GM18520 (cell line): ENCODE data around the gene USP47.
"Not testable (repeated sequence)": the region's sequence is repeated elsewhere in the genome, so short reads cannot be mapped to it uniquely, and the experiment has no call there.

Source experiments
- ATAC-seq: cut with Tn5 transposase; IDR thresholded peaks from one replicate; pipeline ENCODE4 v1.9.1; 2021; ENCODE audit not compliant: unreplicated experiment

The USP47 gene

DNA sequence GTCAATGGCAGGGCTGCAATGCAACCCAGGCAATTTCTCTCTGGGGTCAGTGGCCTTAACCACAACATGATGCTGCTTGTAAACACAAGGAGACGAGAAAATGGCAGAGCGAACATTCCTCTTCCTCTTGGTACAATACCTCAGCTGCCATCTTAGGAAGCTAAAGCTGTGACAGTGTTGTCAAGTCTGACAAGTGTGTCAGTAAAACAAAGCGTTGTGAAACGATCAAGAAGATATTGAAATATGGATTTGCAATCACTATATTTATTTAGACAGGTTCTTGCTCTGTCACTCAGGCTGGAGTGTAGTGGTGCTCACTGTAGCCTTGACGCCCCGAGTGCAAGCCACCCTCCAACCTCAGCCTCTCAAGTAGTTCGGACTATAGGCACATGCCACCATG lies 14.5 kb upstream of the USP47 start:
- no peak for ATAC-seq

GRCh38 chr11:11831406-11831805 lies 10.4 kb upstream of the USP47 start:
- not testable (repeated sequence) for ATAC-seq

- ATAC-seq = no peak
Observed at GRCh38 chr11:11836676-11837231, 5.0 kb upstream of the USP47 start.

GRCh38 chr11:11839718-11840117 lies 2.1 kb upstream of the USP47 start:
- no peak for ATAC-seq

DNA sequence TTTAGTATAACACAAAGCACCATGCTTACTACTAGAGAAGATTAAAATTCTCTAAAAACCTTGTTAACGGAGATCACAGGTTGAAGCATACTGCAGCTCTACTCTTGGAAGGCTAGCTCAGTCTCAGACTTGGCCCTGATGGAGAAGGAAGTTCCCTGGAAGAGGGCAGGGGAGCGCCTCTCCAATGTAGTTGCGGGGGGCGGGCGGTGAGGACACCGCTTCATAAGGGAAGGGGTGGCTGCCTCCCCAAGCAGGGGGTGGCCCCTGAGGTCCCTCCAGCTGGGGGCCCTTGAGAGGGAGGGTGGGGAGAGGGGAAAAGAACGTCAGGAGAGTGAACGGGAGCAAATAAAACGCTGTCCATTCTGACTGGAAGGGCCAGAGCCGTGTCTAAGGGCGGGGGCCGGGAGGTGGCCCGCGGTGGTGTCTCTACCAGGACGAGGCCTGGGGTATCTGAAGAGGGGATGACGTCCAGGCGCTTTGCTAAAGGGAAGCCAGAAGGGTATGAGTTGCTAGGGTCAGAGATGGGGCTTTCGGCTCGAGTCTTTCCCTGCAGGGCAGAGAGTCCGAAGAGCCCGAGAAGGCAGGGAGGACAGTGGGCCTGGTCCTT lies 553 bp upstream of the USP47 start:
- ATAC-seq = peak; percentile 18

DNA sequence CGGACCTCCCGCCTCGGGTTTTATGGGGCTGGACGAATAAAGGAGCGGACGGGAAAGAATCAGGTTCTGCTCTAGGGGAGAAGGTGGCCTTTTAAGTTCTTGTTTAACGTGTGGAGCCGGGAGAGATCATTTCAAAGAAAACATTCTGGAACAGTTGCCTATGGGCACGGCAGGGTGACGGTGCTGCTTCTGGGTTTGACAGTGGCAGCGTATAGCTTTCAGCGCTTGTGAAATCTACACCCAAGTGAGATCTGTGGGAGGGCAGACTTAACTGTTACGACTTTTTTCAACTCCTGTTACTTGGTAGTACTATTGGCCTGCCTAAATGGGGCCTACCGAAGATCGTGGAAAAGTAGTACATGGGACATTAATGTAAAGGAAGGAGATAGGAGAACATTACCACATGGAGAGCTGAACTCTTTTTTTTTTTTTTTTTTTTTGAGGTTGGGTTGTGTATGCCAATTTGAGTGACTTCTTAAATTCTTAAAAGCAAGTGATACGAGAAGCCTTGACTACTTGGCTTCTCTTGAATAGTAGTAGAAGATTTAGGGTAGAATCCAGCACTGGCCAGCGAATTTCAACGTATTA lies 743 bp downstream of the USP47 start:
- ATAC-seq = peak; percentile 22

DNA sequence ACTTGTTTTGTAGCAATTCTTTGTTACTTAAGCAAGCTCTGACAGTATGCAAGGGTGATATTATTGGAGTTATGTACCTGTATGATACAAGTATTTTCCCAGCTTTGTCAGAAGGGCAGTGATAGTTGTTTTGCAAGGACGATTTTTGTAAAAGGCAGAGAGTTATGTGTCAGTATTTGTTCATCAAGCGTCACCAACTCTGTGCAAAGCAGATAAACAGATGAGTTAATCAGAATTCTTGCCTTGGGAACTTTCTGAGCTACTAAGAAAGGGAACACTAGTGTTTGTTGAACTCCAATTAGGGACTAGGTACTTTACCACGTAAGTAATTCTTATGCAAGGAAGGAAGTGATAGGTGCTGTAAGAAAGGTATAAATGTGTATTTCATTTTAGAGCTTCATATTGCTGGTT lies 1.4 kb downstream of the USP47 start:
- no peak for ATAC-seq

- ATAC-seq = no peak
Observed at GRCh38 chr11:11843642-11844041, 1.9 kb downstream of the USP47 start.

GRCh38 chr11:11844272-11844671 lies 2.5 kb downstream of the USP47 start:
- ATAC-seq = no peak

GRCh38 chr11:11845071-11845470 lies 3.3 kb downstream of the USP47 start:
- ATAC-seq = no peak

GRCh38 chr11:11845551-11845950 lies 3.8 kb downstream of the USP47 start:
- no peak for ATAC-seq

- no peak for ATAC-seq
Observed at GRCh38 chr11:11847082-11847481, 5.3 kb downstream of the USP47 start.

GRCh38 chr11:11848891-11849746 lies 7.3 kb downstream of the USP47 start:
- ATAC-seq = peak; percentile 51

DNA sequence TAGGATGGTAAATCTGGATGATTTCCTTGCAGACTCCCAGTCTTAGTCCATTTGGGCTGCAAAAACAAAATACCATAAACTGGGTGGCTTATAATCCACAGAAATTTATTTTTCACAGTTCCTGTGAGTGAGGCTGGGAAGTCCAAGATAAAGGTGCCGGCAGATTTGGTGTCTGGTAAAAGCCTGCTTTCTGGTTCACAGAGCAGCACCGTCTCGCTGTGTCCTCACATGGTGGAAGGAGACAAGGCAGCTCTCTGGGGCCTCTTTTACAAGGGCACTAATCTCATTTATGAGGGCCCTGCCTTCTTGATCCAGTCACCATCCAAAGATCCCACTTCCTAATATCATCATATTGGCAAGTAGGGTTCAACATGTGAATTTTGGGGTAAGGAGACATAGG lies 8.9 kb downstream of the USP47 start:
- no peak for ATAC-seq

- peak; percentile 55 for ATAC-seq
Observed at GRCh38 chr11:11856638-11857037, 14.9 kb downstream of the USP47 start.

GRCh38 chr11:11857769-11858168 lies 16.0 kb downstream of the USP47 start:
- no peak for ATAC-seq

GRCh38 chr11:11858676-11859075 lies 16.9 kb downstream of the USP47 start:
- ATAC-seq = no peak

DNA sequence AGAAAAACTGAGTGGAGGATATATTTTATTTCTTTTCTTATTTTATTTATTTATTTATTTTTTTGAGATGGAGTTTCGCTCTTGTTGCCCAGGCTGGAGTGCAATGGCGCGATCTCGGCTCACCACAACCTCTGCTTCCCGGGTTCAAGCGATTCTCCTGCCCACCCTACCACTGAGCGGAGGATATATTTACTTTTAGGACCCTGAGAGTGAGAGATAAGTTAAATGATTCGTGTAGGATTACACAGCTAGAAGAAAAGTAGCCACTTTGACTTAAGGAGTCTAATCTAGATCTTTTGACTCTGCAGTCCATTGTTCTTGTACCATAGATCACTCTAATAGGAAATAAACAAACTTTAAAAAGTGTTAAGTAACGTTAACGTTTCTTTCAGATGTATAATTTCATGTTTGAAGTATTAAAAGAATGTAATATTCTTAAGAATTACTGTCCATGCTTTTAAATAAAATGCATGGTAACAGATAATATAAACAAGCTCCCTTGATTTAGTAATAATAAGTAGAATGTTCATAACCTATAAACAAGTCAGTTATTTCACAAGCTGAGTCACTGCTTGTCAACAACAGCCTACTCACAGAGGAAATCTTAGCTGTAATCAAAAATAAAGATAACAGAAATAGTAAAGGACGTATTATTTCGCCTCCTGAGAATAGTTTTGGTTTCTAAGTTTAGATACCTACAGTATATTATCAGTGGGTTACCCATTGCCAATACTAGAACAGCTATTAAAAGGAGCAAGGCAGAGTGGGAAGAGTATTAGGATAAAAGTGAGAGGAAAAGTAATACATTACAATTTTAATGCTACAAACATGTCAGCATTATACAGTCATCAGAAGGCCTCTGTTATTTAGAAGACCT lies 18.6 kb downstream of the USP47 start:
- ATAC-seq = no peak

DNA sequence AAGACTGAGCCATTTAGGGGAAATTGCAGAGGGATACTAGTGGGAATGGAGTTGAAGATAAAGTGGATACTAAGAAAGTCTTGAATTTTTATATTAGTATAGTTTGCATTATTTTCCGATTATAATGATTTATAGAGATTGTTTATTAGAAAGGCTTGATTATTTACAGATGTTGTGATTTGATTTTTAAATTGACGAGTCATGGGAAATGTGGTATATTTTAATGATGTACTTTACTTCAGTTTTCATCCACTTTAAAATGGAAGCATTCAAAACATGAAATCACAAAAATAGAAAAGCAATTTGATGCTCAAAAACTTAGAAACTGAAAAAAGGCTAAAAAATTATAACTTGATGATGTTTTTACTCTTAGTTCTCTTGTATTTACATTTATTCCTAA lies 21.2 kb downstream of the USP47 start:
- ATAC-seq = no peak

- ATAC-seq = no peak
Observed at GRCh38 chr11:11864332-11864731, 22.6 kb downstream of the USP47 start.

DNA sequence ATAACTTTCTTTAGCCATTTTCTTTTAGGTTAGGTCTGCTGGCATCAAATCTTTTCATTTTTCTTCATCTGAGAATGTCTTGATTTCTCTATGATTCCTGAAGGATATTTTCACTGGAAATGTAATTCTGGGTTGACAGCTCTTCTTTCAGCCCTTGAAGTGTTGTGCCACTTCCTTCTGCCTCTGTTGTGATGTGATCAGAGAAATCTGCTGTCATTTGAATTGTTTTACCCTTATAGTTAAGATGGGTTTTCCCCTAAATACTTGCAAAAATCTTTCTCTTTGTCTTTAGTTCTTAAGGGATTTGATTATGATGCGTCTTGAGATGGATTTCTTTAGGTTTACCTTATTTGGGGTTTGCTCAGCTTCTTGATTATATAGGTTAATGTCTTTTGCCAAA lies 23.0 kb downstream of the USP47 start:
- no peak for ATAC-seq
